ENCODE results near the gene GLI3. TPM values are rescaled to one million over a fixed set of nuclear protein-coding genes. Genes with fewer than 3 reads are reported as not detected.

GLI3 gene
- total RNA-seq, 1 experiment from 2014 or later, result 45.0 TPM

- no peak for DNase-seq
- Mint-ChIP-seq H3K27me3 (ENCODE audit: low read depth) (no peaks in the 10 kb centered on the region; the same call in 1 of the 2 replicates), H3K4me3 (no peak overlapping the region), H3K9me3 (no peaks in the 10 kb centered on the region), H3K4me1 (no peaks in the 10 kb centered on the region), H3K36me3 (ENCODE audit: insufficient read depth in 1 of 3, low read depth in 3 of 3) (no peaks in the 10 kb centered on the region), H3K27ac (no peak overlapping the region)
- Histone ChIP-seq H3K23ac (ENCODE audit: insufficient read length, low read depth, low read length) (no peak overlapping the region), H2BK15ac (ENCODE audit: low read depth, low read length) (no peak overlapping the region), H3K79me1 (ENCODE audit: insufficient read depth, low read depth, low read length, poor library complexity, severe bottlenecking) (no peaks in the 10 kb centered on the region), H3K4me2 (ENCODE audit: insufficient read depth, insufficient read length, low read length) (no peak overlapping the region), H3K14ac (ENCODE audit: insufficient read depth, low read length) (no peak overlapping the region), H4K91ac (ENCODE audit: insufficient read length, low read depth, low read length) (no peak overlapping the region), H2BK5ac (ENCODE audit: insufficient read length, low read length) (no peak overlapping the region), H3K23me2 (ENCODE audit: insufficient read length, low read depth, low read length, poor library complexity, severe bottlenecking) (no peaks in the 10 kb centered on the region), H4K20me1 (ENCODE audit: control insufficient read depth, insufficient read depth, insufficient read length) (no peaks in the 10 kb centered on the region), H3K27ac (ENCODE audit: insufficient read length, low read depth, low read length) (no peak overlapping the region), H3K9me3 (ENCODE audit: control insufficient read depth, low read depth, low read length) (no peaks in the 10 kb centered on the region), H3K27me3 (ENCODE audit: insufficient read depth, low read length) (no peaks in the 10 kb centered on the region), H3K56ac (ENCODE audit: insufficient read length, low read depth, low read length) (no peak overlapping the region), H3K4ac (ENCODE audit: low read depth, low read length) (no peak overlapping the region), H2AK5ac (ENCODE audit: insufficient read length, low read length) (no peak overlapping the region), H4K5ac (ENCODE audit: insufficient read length, low read depth, low read length) (no peak overlapping the region), H2BK20ac (ENCODE audit: low read depth, low read length, poor library complexity, severe bottlenecking) (no peak overlapping the region), H2BK120ac (ENCODE audit: low read depth, low read length, poor library complexity, severe bottlenecking) (no peak overlapping the region), H4K8ac (replicated peaks; ENCODE audit: insufficient read length, low read depth, low read length) (no peak overlapping the region), H3K4me1 (ENCODE audit: insufficient read depth, low read length) (no peaks in the 10 kb centered on the region), H2AFZ (ENCODE audit: low read length) (no peak overlapping the region), H3K9ac (ENCODE audit: extremely low read depth, insufficient read length, low read length) (no peak overlapping the region), H3T11ph (ENCODE audit: low read length) (no peak overlapping the region), H2BK12ac (ENCODE audit: insufficient read length, low read depth, low read length) (no peak overlapping the region), H3K79me2 (ENCODE audit: insufficient read depth, low read length) (no peaks in the 10 kb centered on the region), H3K18ac (ENCODE audit: insufficient read length, low read depth, low read length) (no peak overlapping the region)
- WGBS (ENCODE audit: extremely low coverage, insufficient read length, low lambda C conversion rate), result no CpG with 5 or more reads among the region's 5 CpGs
- no peak for TF ChIP-seq CTCF (conservative IDR thresholded peaks at IDR 0.05)
These were observed 320.5 kb downstream of the GLI3 start for GRCh38 chr7:41916450-41916927.
